NCI-H2171 treated with DMSO at 0.1 percent for 48 hours (cell line): ENCODE results near the gene SLC66A2.
A peak's percentile ranks its signal among the peaks of the same experiment; 100 is the strongest.

Experiments
- DNase-seq: peaks from one replicate; lab custom pipeline; 2025; lab: John Stamatoyannopoulos, UW

The SLC66A2 gene

GRCh38 chr18:79937103-79937860 is 14.2 kb downstream of the SLC66A2 start:
- DNase-seq = no peak

GRCh38 chr18:79936641-79937040 is 14.8 kb downstream of the SLC66A2 start:
- DNase-seq = no peak

GRCh38 chr18:79935925-79936324 is 15.5 kb downstream of the SLC66A2 start:
- no peak for DNase-seq

- no peak for DNase-seq
Observed at GRCh38 chr18:79935499-79935898, 16.0 kb downstream of the SLC66A2 start.

- no peak for DNase-seq
Observed at GRCh38 chr18:79935098-79935480, 16.4 kb downstream of the SLC66A2 start.

GRCh38 chr18:79934311-79935097 is 16.9 kb downstream of the SLC66A2 start:
- DNase-seq = no peak

- no peak for DNase-seq
Observed at GRCh38 chr18:79933765-79934164, 17.7 kb downstream of the SLC66A2 start.

GRCh38 chr18:79932907-79933306 is 18.5 kb downstream of the SLC66A2 start:
- no peak for DNase-seq

GRCh38 chr18:79931475-79931874 is 20.0 kb downstream of the SLC66A2 start:
- DNase-seq = no peak

GRCh38 chr18:79930020-79930642 is 21.3 kb downstream of the SLC66A2 start:
- DNase-seq = peak; percentile 1

- no peak for DNase-seq
Observed at GRCh38 chr18:79928563-79928960, 22.9 kb downstream of the SLC66A2 start.

- DNase-seq = no peak
Observed at GRCh38 chr18:79927607-79928562, 23.6 kb downstream of the SLC66A2 start.

- no peak for DNase-seq
Observed at GRCh38 chr18:79926715-79927606, 24.5 kb downstream of the SLC66A2 start.

GRCh38 chr18:79926306-79926705 is 25.1 kb downstream of the SLC66A2 start:
- DNase-seq = no peak

GRCh38 chr18:79924814-79925731 is 26.4 kb downstream of the SLC66A2 start:
- peak; percentile 74 for DNase-seq

- no peak for DNase-seq
Observed at GRCh38 chr18:79923896-79924585, 27.4 kb downstream of the SLC66A2 start.

GRCh38 chr18:79922971-79923411 is 28.5 kb downstream of the SLC66A2 start:
- no peak for DNase-seq

GRCh38 chr18:79921984-79922965 is 29.2 kb downstream of the SLC66A2 start:
- no peak for DNase-seq
